DND-41 (cell line): ENCODE results near the gene YWHAQ.

Source experiments
- EZH2 ChIP-seq: IDR thresholded peaks from 3 replicates; pipeline ENCODE4 v1.6.1; 2012; ENCODE audit warnings: borderline replicate concordance, low read depth, mild to moderate bottlenecking, moderate library complexity, low read length, inconsistent platforms; ENCODE audit not compliant: severe bottlenecking
- TF ChIP-seq, protein P1 (sequence below): IDR thresholded peaks from 2 replicates; pipeline ENCODE4 v1.5.1; 2012; ENCODE audit warnings: borderline replicate concordance, low read length, moderate library complexity, mild to moderate bottlenecking; ENCODE audit not compliant: poor library complexity, severe bottlenecking; ENCODE audit errors: extremely low read depth

DNA sequence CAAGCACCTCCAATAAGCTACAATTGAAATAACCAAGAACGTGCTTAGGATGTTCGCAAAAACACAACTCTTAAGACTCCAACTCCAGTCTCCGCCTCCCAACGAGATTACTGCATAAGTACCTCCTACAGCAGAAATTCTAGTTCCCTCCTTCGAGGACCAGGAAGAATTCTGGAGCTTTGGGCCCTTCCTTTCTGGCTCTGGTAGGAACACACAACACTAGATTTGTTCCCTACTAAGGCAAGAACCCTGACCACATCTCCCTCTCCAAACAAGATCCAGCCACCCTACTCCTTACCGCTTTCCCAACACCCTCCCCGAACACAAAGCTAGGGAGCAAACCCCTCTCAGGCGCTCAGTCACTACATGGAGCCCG is 75.9 kb downstream of the YWHAQ start:
- TF ChIP-seq, protein P1, sequence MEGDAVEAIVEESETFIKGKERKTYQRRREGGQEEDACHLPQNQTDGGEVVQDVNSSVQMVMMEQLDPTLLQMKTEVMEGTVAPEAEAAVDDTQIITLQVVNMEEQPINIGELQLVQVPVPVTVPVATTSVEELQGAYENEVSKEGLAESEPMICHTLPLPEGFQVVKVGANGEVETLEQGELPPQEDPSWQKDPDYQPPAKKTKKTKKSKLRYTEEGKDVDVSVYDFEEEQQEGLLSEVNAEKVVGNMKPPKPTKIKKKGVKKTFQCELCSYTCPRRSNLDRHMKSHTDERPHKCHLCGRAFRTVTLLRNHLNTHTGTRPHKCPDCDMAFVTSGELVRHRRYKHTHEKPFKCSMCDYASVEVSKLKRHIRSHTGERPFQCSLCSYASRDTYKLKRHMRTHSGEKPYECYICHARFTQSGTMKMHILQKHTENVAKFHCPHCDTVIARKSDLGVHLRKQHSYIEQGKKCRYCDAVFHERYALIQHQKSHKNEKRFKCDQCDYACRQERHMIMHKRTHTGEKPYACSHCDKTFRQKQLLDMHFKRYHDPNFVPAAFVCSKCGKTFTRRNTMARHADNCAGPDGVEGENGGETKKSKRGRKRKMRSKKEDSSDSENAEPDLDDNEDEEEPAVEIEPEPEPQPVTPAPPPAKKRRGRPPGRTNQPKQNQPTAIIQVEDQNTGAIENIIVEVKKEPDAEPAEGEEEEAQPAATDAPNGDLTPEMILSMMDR, result no peak
- TF ChIP-seq EZH2, result no peak
